Activated T-helper 17 cell treated with anti-CD3 and anti-CD28 coated beads, Interleukin-2, amount 50 U/mL, for 72 hours (primary cell): ENCODE results near the gene MMP17. TPM values are rescaled to one million over a fixed set of nuclear protein-coding genes. Genes with fewer than 3 reads are reported as not detected.
"Not testable (repeated sequence)": the region's sequence is repeated elsewhere in the genome, so short reads cannot be mapped to it uniquely, and the experiment has no call there.

Experiments used
- ATAC-seq: fragments of 150-1000 bp; cut with Tn5 transposase; replicated peaks from 2 replicates; pipeline ENCODE4 v1.10.0; 2021; ENCODE audit warnings: mild to moderate bottlenecking, moderate library complexity
- H3K27ac Mint-ChIP-seq: one replicate; pipeline ENCODE4 v1.8.0; 2022; ENCODE audit warnings: mixed read lengths
- H3K27me3 Mint-ChIP-seq: one replicate; pipeline ENCODE4 v1.8.0; 2022; ENCODE audit warnings: mixed read lengths
- H3K36me3 Mint-ChIP-seq: one replicate; pipeline ENCODE4 v1.8.0; 2022; ENCODE audit warnings: low read depth, mild to moderate bottlenecking, mixed read lengths
- H3K4me1 Mint-ChIP-seq: one replicate; pipeline ENCODE4 v1.8.0; 2022; ENCODE audit warnings: mixed read lengths
- H3K4me3 Mint-ChIP-seq: one replicate; pipeline ENCODE4 v1.8.0; 2022; ENCODE audit warnings: mild to moderate bottlenecking, mixed read lengths
- H3K9me3 Mint-ChIP-seq: one replicate; pipeline ENCODE4 v1.8.0; 2022; ENCODE audit warnings: mixed read lengths
- total RNA-seq, 2 donors: library from RNA; stranded (reverse); gene quantifications; one replicate each; pipeline ENCODE4 v1.2.3, GENCODE V29; 2022

Gene MMP17
- total RNA-seq, 2 donors from 2014 or later, result 0.32 TPM; not detected in 1

DNA sequence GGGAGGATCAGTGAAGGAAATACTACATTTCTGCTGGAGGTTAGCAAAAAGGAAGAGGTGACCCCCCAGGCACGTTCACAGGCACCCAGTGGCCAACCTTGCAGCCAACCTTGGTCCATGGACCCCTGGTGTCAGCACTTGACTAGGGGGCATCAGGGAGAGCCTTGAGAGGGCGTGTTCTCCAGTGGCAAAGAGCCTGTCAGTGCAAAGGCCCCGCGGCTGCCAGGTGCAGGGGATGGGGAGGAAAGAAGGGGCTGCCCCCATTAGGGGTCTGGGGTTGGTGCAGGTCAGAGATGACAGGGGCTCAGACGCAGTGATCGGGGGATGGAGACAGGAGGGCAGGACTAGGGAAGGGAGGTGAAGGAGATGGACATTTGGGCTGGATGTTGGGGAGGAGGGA lies 43.5 kb downstream of the MMP17 start:
- H3K27ac Mint-ChIP-seq, result no peak overlapping the region
- no peak for ATAC-seq
- no peaks in the 10 kb centered on the region for H3K4me1 Mint-ChIP-seq
- H3K36me3 Mint-ChIP-seq, result no peaks in the 10 kb centered on the region
- no peak overlapping the region for H3K4me3 Mint-ChIP-seq
- H3K27me3 Mint-ChIP-seq, result no peaks in the 10 kb centered on the region
- no peaks in the 10 kb centered on the region for H3K9me3 Mint-ChIP-seq

GRCh38 chr12:131872154-131873051 lies 44.2 kb downstream of the MMP17 start:
- H3K27ac Mint-ChIP-seq, result no peak overlapping the region
- no peaks in the 10 kb centered on the region for H3K27me3 Mint-ChIP-seq
- H3K9me3 Mint-ChIP-seq, result no peaks in the 10 kb centered on the region
- ATAC-seq, result no peak
- no peaks in the 10 kb centered on the region for H3K36me3 Mint-ChIP-seq
- H3K4me1 Mint-ChIP-seq, result no peaks in the 10 kb centered on the region
- no peak overlapping the region for H3K4me3 Mint-ChIP-seq

GRCh38 chr12:131873293-131873692 lies 45.1 kb downstream of the MMP17 start:
- H3K36me3 Mint-ChIP-seq, result no peaks in the 10 kb centered on the region
- H3K9me3 Mint-ChIP-seq, result no peaks in the 10 kb centered on the region
- H3K27me3 Mint-ChIP-seq, result peaks cover 4% of the 10 kb centered on the region
- H3K4me1 Mint-ChIP-seq, result no peaks in the 10 kb centered on the region
- H3K27ac Mint-ChIP-seq, result no peak overlapping the region
- no peak overlapping the region for H3K4me3 Mint-ChIP-seq
- no peak for ATAC-seq

GRCh38 chr12:131874972-131875371 lies 46.8 kb downstream of the MMP17 start:
- not testable (repeated sequence) for H3K27ac Mint-ChIP-seq, H3K27me3 Mint-ChIP-seq, H3K4me3 Mint-ChIP-seq, ATAC-seq, H3K9me3 Mint-ChIP-seq, H3K36me3 Mint-ChIP-seq, H3K4me1 Mint-ChIP-seq

- not testable (repeated sequence) for H3K4me3 Mint-ChIP-seq, H3K27ac Mint-ChIP-seq, H3K36me3 Mint-ChIP-seq, ATAC-seq, H3K9me3 Mint-ChIP-seq, H3K4me1 Mint-ChIP-seq, H3K27me3 Mint-ChIP-seq
Measured at GRCh38 chr12:131877216-131877615, 49.0 kb downstream of the MMP17 start.

GRCh38 chr12:131878436-131878835 lies 50.2 kb downstream of the MMP17 start:
- not testable (repeated sequence) for H3K27ac Mint-ChIP-seq, H3K4me3 Mint-ChIP-seq, H3K9me3 Mint-ChIP-seq, H3K27me3 Mint-ChIP-seq, H3K4me1 Mint-ChIP-seq, ATAC-seq, H3K36me3 Mint-ChIP-seq

GRCh38 chr12:131882804-131883520 lies 54.8 kb downstream of the MMP17 start:
- ATAC-seq, result no peak
- Mint-ChIP-seq H3K27me3 (peaks cover 5% of the 10 kb centered on the region), H3K4me3 (no peak overlapping the region), H3K27ac (no peak overlapping the region), H3K36me3 (no peaks in the 10 kb centered on the region), H3K9me3 (peaks cover 5% of the 10 kb centered on the region), H3K4me1 (no peaks in the 10 kb centered on the region)

DNA sequence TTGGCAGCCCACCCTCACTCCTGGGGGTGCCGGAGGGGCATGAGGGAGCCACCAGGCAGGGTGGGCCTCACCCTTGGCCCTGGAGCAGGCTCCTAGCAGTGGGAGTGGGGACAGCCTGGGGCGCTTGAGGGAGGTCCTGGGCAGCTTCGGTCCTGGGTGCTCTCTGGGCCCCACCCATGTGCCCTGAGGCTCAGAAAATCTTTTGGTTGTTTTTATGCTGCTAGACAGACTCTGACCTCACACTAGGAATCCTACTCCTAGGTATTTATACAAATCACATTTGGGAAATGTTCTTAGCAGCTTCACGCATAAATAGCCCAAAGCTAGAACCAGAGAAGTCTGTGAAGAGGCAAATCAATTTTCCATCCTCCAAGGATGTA lies 55.3 kb downstream of the MMP17 start:
- no peak overlapping the region for H3K27ac Mint-ChIP-seq
- H3K4me1 Mint-ChIP-seq, result no peaks in the 10 kb centered on the region
- no peak for ATAC-seq
- peaks cover 5% of the 10 kb centered on the region for H3K9me3 Mint-ChIP-seq
- no peak overlapping the region for H3K4me3 Mint-ChIP-seq
- H3K27me3 Mint-ChIP-seq, result peaks cover 4% of the 10 kb centered on the region
- H3K36me3 Mint-ChIP-seq, result no peaks in the 10 kb centered on the region

DNA sequence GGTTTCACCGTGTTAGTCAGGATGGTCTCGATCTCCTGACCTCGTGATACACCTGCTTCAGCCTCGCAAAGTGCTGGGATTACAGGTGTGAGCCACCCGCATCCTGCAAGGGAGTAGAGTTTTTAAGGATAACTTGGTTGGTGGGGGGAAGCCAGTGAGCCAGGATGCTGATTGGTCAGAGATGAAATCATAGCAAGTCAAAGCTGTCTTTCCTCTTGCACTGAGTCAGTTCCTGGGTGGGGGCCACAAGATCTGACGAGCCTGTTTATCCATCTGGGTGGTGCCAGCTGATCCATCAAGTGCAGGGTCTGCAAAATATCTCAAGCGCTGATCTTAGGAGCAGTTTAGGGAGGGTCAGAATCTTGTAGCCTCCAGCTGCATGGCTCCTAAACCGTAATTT lies 56.9 kb downstream of the MMP17 start:
- H3K4me3 Mint-ChIP-seq, H3K36me3 Mint-ChIP-seq, ATAC-seq, H3K27me3 Mint-ChIP-seq, H3K4me1 Mint-ChIP-seq, H3K27ac Mint-ChIP-seq, H3K9me3 Mint-ChIP-seq: not testable (repeated sequence)

GRCh38 chr12:131885543-131886057 lies 57.4 kb downstream of the MMP17 start:
- ATAC-seq, result no peak
- peaks cover 5% of the 10 kb centered on the region for H3K9me3 Mint-ChIP-seq
- H3K4me1 Mint-ChIP-seq, result no peaks in the 10 kb centered on the region
- no peak overlapping the region for H3K27ac Mint-ChIP-seq
- H3K27me3 Mint-ChIP-seq, result no peaks in the 10 kb centered on the region
- H3K36me3 Mint-ChIP-seq, result no peaks in the 10 kb centered on the region
- no peak overlapping the region for H3K4me3 Mint-ChIP-seq

DNA sequence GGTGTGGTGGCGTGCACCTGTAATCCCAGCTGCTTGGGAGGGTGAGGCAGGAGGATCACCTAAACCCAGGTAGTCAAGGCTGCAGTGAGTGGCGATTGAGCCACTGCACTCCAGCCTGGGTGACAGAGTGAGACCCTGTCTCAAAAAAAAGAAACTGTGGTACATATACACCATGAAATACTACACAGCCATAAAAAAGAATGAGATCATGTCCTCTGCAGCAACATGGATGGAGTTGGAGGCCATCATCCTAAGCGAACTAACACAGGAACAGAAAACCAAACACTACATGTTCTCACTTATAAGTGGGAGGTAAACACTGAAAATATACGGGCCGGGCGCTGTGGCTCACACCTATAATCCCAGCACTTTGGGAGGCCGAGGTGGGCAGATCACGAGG lies 63.5 kb downstream of the MMP17 start:
- not testable (repeated sequence) for H3K4me1 Mint-ChIP-seq, H3K36me3 Mint-ChIP-seq, H3K27me3 Mint-ChIP-seq, H3K4me3 Mint-ChIP-seq, ATAC-seq, H3K9me3 Mint-ChIP-seq, H3K27ac Mint-ChIP-seq

DNA sequence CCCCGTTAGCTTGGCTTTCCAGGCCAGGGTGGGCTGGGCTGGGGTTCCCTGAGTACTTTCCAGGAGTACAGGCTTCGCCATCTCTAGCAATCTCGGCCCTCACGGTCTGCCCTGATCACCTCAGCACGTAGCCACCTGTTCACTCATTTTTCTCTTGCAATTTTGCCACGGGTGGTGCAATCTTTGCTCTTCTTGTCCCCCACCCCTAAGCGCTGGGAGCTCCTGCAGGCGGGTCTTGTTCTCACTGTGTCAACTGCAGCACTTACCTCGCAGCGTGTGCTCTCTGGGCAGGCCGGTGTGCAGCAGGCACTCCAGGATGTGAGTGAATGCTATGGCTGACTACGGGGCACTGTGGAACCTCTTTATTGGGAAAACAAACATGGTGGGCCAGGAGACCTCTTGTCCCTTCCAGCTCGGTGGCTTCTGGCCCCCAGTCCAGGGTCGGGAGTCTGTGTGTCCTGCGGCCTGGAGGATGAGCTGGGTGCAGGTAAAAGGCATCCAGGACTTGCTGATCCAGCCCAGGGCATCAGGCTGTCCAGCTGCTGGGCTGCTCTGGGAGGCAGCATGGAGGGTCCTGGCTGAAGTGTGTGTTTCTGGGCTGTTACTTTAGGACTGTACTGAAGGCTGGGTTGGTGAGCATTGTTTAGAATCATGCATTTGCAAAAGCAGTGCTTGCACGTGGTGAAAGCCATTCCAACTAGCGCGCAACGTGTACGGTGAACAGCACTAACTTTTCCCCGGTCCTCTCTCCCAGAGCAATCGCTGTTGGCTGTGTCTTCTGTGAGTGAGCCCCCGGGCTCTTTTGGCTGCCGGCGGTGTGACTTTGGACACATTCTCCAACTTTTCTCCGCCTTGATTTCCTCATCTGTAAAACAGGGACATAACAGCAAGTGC lies 64.8 kb downstream of the MMP17 start:
- ATAC-seq, result no peak
- H3K27me3 Mint-ChIP-seq, result no peaks in the 10 kb centered on the region
- no peak overlapping the region for H3K27ac Mint-ChIP-seq
- no peaks in the 10 kb centered on the region for H3K9me3 Mint-ChIP-seq
- no peaks in the 10 kb centered on the region for H3K36me3 Mint-ChIP-seq
- H3K4me1 Mint-ChIP-seq, result no peaks in the 10 kb centered on the region
- peak overlapping the region; percentile 78 for H3K4me3 Mint-ChIP-seq

DNA sequence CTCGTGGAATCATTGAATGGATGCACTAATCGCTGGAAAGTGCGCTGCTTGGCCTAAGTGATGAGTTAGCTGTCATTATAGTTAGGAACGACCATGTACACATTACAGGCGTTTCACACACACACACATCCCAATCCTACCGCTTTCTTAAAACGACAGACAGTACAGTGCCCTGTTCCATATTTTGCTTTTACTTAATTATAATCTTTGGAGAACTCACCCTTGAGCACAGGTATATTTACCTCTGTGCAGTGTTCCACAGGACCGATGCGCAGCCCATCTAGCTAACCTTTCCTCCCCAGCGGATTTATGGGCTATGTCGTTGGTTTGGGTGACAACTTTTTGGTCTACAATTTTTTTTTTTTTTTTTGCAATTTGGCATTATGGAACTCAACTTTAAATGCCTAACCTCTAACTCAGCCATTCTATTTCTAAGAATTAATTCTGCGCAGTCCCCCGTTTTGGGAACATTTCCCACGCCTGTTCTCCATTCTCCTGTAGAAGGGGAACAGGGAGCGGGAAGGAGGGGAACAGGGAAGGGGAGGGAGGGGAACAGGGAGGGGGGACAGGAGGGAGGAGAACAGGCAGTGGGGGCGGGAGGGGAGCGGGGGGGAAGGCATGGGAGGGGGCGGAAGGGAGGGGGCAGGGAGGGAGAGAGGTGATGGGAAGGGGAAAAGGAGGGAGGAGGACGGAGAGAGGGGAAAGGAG lies 65.6 kb downstream of the MMP17 start:
- ATAC-seq, result no peak
- no peaks in the 10 kb centered on the region for H3K4me1 Mint-ChIP-seq
- no peaks in the 10 kb centered on the region for H3K9me3 Mint-ChIP-seq
- no peak overlapping the region for H3K27ac Mint-ChIP-seq
- H3K27me3 Mint-ChIP-seq, result no peaks in the 10 kb centered on the region
- H3K4me3 Mint-ChIP-seq, result peak overlapping the region; percentile 78
- no peaks in the 10 kb centered on the region for H3K36me3 Mint-ChIP-seq
